Articular chondrocyte of knee joint (primary cell): ENCODE data around the gene ABCC11. TPM values are rescaled to one million over a fixed set of nuclear protein-coding genes. Genes with fewer than 3 reads are reported as not detected.

Experiments
- total RNA-seq: library from RNA; depleted of rRNA; stranded (reverse); fragments of >200 nt; gene quantifications from 2 replicates; pipeline ENCODE4 v1.2.3, GENCODE V29; 2012

Gene ABCC11
- total RNA-seq: 0.13 and 0.43 TPM in 2 replicates

DNA sequence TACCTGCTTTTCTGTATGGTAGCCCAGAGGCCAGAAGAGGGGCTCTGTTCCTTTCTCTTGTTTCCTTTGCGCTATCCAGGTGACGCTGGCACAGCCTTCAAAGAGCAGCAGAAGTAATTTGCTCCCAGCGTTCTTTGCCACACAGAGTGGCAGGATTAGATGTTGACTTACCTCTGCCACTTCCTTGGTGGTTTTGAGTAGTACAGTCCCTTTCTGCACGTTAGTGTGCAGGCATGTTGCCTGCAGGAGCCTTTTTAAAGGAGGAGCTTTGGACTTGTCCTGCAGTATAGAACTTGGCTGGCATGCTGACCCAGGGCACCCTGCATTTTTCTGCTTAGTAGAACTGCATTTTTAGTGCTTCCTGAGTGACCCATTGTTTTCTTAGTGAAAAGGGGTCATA lies at the start of gene ABCC11:
TSS of gene ABCC11 (minus strand) at position 229 of the 400 bp plus-strand sequence. CDS start 15,618 bp downstream, outside the sequence.

DNA sequence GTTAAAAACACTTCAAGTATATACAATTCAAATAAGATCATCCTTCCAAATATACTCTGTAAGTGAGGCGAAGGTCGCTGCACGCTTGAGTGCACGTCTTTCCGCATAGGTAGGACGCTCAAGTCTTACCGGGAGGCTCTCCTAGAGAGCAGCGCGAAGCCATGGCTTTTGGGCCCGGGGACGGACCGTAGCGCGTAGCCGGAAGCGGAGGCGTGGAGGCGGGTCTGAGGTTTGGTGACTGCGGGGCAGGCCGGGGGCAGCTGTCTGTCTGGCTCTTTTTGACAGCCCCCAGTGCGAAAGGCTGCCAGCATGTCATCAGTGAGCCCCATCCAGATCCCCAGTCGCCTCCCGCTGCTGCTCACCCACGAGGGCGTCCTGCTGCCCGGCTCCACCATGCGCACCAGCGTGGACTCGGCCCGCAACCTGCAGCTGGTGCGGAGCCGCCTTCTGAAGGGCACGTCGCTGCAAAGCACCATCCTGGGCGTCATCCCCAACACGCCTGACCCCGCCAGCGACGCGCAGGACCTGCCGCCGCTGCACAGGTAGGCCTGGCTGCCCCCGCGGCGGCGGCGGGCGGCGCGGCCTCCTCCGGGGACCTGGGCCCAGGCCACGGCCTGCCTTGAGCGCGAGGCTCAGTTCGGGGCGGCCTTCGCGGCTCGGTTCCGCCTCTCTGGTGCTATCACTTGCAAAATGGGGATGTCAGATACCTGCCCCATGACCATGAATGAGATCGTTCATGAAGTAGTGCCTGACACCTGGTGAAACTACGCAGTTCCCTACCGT lies 3.1 kb downstream of the ABCC11 start, which contains the start of gene LONP2:
TSS of gene LONP2 (plus strand) at position 221 of the 783 bp plus-strand sequence. CDS start at position 310, 89 bp downstream.

DNA sequence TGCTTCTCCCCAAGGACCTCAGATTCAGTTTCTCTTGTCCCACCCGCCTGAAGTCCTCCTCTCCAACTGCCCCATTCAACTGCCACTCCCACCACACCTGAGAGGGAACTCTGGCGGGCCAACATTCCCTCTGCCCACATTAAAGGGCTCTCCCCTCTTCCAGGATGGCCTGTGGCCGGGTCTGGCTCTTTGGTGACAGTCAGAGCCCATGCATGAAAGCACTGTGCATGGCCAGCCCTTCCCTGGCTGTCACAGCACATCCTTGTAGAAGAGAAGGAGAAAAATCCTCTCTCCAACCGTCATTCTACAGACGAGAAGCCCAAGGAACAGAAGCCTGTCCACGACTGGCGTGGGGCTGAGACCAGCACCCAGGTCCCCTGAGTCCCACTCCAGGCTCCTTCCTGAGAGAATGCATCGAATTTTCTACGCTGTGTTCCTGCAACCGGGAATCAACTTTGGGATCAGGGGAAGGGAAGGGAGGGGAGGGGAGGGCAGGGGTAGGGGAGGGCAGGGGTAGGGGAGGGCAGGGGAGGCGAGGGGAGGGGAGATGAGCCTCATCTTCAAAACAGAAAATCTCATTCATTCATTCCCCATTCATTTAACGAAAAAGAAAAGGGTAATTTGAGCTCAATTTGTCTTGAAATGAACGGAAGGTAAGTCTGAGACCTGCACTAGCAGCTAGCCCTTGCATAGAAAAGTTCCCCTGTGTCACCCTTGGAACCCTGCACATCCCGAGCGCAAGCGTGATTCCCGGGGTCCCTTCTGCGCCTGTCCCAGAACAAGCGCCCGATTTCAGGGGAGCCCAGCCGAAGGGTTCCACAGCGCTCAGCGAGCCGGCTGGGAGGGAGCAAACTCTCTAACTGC lies 91.2 kb downstream of the ABCC11 start, which contains the start of gene ABCC12:
TSS of gene ABCC12 (minus strand) at position 68 of the 864 bp plus-strand sequence. CDS start 9,569 bp downstream, outside the sequence.

Other genes with a start within 250 kb of the ABCC11 start
- under 0.01 TPM in 1 of 2 replicates, not detected in the other for gene ABCC12, start 91.5 kb downstream of the ABCC11 start, total RNA-seq
- 56.4 and 63.6 TPM in 2 replicates for gene LONP2, start 3.2 kb downstream of the ABCC11 start, total RNA-seq
- 31.6 and 39.6 TPM in 2 replicates for gene SIAH1, start 137.9 kb upstream of the ABCC11 start, total RNA-seq